Suprapubic skin (tissue), 3 donors: ENCODE results near the gene USP43.

Source experiments
- CTCF ChIP-seq, 2 donors: fragments of 200-600 bp in 1 of 2; fragments of 450-650 bp in 1 of 2; sonication (generic) in 1 of 2; IDR thresholded peaks; one replicate each; pipeline ENCODE4 v1.5.1; 2016 to 2019; ENCODE audit warnings: antibody characterized with exemption in 2 of 2, mild to moderate bottlenecking in 1 of 2, moderate library complexity in 1 of 2
- EP300 ChIP-seq: sonication (generic); formaldehyde crosslinking; IDR thresholded peaks from one replicate; pipeline ENCODE4 v1.6.1; 2017; ENCODE audit warnings: antibody characterized with exemption

- TF ChIP-seq CTCF (IDR thresholded peaks at IDR 0.05) (no peak), EP300 (no peak)
Measured at GRCh38 chr17:9647014-9647413, 1.7 kb downstream of the USP43 start.
